Measurements from ENCODE around the gene SIRPB1.

DNA sequence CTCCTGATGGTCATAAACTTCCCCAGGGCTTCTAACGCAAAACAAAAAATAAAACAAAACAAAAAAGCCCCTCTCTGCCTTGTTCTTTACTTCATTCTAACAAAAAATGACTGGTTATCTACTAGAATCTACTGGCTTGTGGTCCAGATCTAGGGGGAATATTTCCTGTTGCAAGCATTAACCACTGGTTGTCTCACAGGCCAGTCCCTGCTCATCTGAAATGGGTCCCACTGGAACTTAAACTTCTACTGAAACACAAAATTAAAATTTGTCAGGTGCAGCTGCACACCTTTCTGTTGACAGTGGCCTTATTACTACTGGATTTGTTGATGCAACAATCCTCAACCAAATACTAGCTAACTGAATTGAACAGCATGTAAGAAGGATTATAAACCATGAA lies 32.3 kb upstream of the SIRPB1 start:
- TF ChIP-seq POLR2A (IDR thresholded peaks at IDR 0.05), result no peak
- TF ChIP-seq, protein P1, sequence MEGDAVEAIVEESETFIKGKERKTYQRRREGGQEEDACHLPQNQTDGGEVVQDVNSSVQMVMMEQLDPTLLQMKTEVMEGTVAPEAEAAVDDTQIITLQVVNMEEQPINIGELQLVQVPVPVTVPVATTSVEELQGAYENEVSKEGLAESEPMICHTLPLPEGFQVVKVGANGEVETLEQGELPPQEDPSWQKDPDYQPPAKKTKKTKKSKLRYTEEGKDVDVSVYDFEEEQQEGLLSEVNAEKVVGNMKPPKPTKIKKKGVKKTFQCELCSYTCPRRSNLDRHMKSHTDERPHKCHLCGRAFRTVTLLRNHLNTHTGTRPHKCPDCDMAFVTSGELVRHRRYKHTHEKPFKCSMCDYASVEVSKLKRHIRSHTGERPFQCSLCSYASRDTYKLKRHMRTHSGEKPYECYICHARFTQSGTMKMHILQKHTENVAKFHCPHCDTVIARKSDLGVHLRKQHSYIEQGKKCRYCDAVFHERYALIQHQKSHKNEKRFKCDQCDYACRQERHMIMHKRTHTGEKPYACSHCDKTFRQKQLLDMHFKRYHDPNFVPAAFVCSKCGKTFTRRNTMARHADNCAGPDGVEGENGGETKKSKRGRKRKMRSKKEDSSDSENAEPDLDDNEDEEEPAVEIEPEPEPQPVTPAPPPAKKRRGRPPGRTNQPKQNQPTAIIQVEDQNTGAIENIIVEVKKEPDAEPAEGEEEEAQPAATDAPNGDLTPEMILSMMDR (IDR thresholded peaks at IDR 0.05), result no peak
